H9 (cell line): Measurements from ENCODE around the gene CDH15. TPM values are rescaled to one million over a fixed set of nuclear protein-coding genes. Genes with fewer than 3 reads are reported as not detected.

Experiments used
- DNase-seq: peaks from one replicate; pipeline ENCODE4 v3.0.0-alpha.2; 2017
- H2AFZ ChIP-seq: one replicate; pipeline ENCODE4 v1.6.1; 2013; ENCODE audit warnings: mild to moderate bottlenecking, low read length, control low read depth, moderate library complexity
- H2AK5ac ChIP-seq: 2 replicates; pipeline ENCODE4 v1.6.1; 2013; ENCODE audit warnings: low read length, control low read depth, mixed read lengths; ENCODE audit not compliant: insufficient read length
- H2BK120ac ChIP-seq: one replicate; pipeline ENCODE4 v1.6.1; 2013; ENCODE audit warnings: low read depth, mild to moderate bottlenecking, low read length, control low read depth, inconsistent platforms; ENCODE audit not compliant: poor library complexity, severe bottlenecking
- H2BK12ac ChIP-seq: 2 replicates; pipeline ENCODE4 v1.6.1; 2013; ENCODE audit warnings: low read length, control low read depth, mixed read lengths, low read depth; ENCODE audit not compliant: insufficient read length
- H2BK15ac ChIP-seq: 2 replicates; pipeline ENCODE4 v1.6.1; 2013; ENCODE audit warnings: low read depth, low read length, control low read depth
- H2BK20ac ChIP-seq: one replicate; pipeline ENCODE4 v1.6.1; 2013; ENCODE audit warnings: low read depth, mild to moderate bottlenecking, low read length, control low read depth, inconsistent platforms; ENCODE audit not compliant: poor library complexity, severe bottlenecking
- H2BK5ac ChIP-seq: 2 replicates; pipeline ENCODE4 v1.6.1; 2013; ENCODE audit warnings: low read length, control low read depth, mixed read lengths; ENCODE audit not compliant: insufficient read length
- H3K14ac ChIP-seq: 2 replicates; pipeline ENCODE4 v1.6.1; 2013; ENCODE audit warnings: low read length, control low read depth; ENCODE audit not compliant: insufficient read depth
- H3K18ac ChIP-seq: 2 replicates; pipeline ENCODE4 v1.6.1; 2013; ENCODE audit warnings: low read depth, mild to moderate bottlenecking, mixed read lengths, low read length, control low read depth; ENCODE audit not compliant: insufficient read length
- H3K23ac ChIP-seq: 2 replicates; pipeline ENCODE4 v1.6.1; 2013; ENCODE audit warnings: low read length, control low read depth, mixed read lengths, low read depth; ENCODE audit not compliant: insufficient read length
- H3K23me2 ChIP-seq: 2 replicates; pipeline ENCODE4 v1.6.1; 2013; ENCODE audit warnings: low read depth, mild to moderate bottlenecking, mixed read lengths, low read length, control low read depth; ENCODE audit not compliant: insufficient read length, poor library complexity, severe bottlenecking
- H3K27ac ChIP-seq: 2 replicates; pipeline ENCODE4 v1.5.1; 2013; ENCODE audit warnings: low read length, control low read depth, mixed read lengths, low read depth; ENCODE audit not compliant: insufficient read length
- H3K27me3 ChIP-seq: 2 replicates; pipeline ENCODE4 v1.6.1; 2013; ENCODE audit warnings: low read length, control low read depth, inconsistent platforms; ENCODE audit not compliant: insufficient read depth
- H3K4ac ChIP-seq: 2 replicates; pipeline ENCODE4 v1.6.1; 2013; ENCODE audit warnings: low read depth, mild to moderate bottlenecking, control low read depth, inconsistent platforms, low read length, moderate library complexity
- H3K4me1 ChIP-seq: 2 replicates; pipeline ENCODE4 v1.6.1; 2013; ENCODE audit warnings: low read length, control low read depth, inconsistent platforms; ENCODE audit not compliant: insufficient read depth
- H3K4me2 ChIP-seq: 2 replicates; pipeline ENCODE4 v1.6.1; 2013; ENCODE audit warnings: low read length, control low read depth, mixed read lengths; ENCODE audit not compliant: insufficient read length, insufficient read depth
- H3K56ac ChIP-seq: 2 replicates; pipeline ENCODE4 v1.6.1; 2013; ENCODE audit warnings: low read depth, mild to moderate bottlenecking, mixed read lengths, low read length, control low read depth; ENCODE audit not compliant: insufficient read length
- H3K79me1 ChIP-seq: 2 replicates; pipeline ENCODE4 v1.6.1; 2013; ENCODE audit warnings: low read depth, mild to moderate bottlenecking, moderate library complexity, low read length, control low read depth, inconsistent platforms; ENCODE audit not compliant: insufficient read depth, poor library complexity, severe bottlenecking
- H3K79me2 ChIP-seq: 2 replicates; pipeline ENCODE4 v1.6.1; 2013; ENCODE audit warnings: low read length, control low read depth, inconsistent platforms; ENCODE audit not compliant: insufficient read depth
- H3K9ac ChIP-seq: 2 replicates; pipeline ENCODE4 v1.6.1; 2013; ENCODE audit warnings: low read length, control low read depth, mixed read lengths; ENCODE audit not compliant: insufficient read length; ENCODE audit errors: extremely low read depth
- H3K9me3 ChIP-seq: one replicate; pipeline ENCODE4 v1.6.1; 2013; ENCODE audit warnings: low read depth, low read length, inconsistent platforms; ENCODE audit not compliant: control insufficient read depth
- H3T11ph ChIP-seq: one replicate; pipeline ENCODE4 v1.6.1; 2013; ENCODE audit warnings: mild to moderate bottlenecking, low read length, control low read depth, inconsistent platforms
- H4K20me1 ChIP-seq: one replicate; pipeline ENCODE4 v1.6.1; 2013; ENCODE audit not compliant: control insufficient read depth, insufficient read length, insufficient read depth
- H4K5ac ChIP-seq: 2 replicates; pipeline ENCODE4 v1.6.1; 2013; ENCODE audit warnings: low read depth, mild to moderate bottlenecking, mixed read lengths, low read length, control low read depth; ENCODE audit not compliant: insufficient read length
- H4K8ac ChIP-seq: replicated peaks from 2 replicates; pipeline ENCODE4 v1.6.1; 2013; ENCODE audit warnings: low read length, control low read depth, mixed read lengths, low read depth; ENCODE audit not compliant: insufficient read length
- H4K91ac ChIP-seq: 2 replicates; pipeline ENCODE4 v1.6.1; 2013; ENCODE audit warnings: low read depth, mild to moderate bottlenecking, moderate library complexity, mixed read lengths, low read length, control low read depth; ENCODE audit not compliant: insufficient read length
- H3K27ac Mint-ChIP-seq, 3 experiments: 2 replicates in 2 of 3; 3 replicates in 1 of 3; pipeline ENCODE4 v1.8.0; 2020 to 2021; ENCODE audit warnings: mixed read lengths in 3 of 3, mild to moderate bottlenecking in 1 of 3, moderate library complexity in 1 of 3
- H3K27me3 Mint-ChIP-seq: 2 replicates; pipeline ENCODE4 v1.8.0; 2021; ENCODE audit warnings: low read depth, mild to moderate bottlenecking, moderate library complexity, mixed read lengths
- H3K36me3 Mint-ChIP-seq, 3 experiments: 2 replicates in 2 of 3; 3 replicates in 1 of 3; pipeline ENCODE4 v1.8.0; 2020 to 2021; ENCODE audit warnings: low read depth in 3 of 3, mixed read lengths in 3 of 3; ENCODE audit not compliant: insufficient read depth in 1 of 3
- H3K4me1 Mint-ChIP-seq, 2 experiments: 2 replicates each; pipeline ENCODE4 v1.8.0; 2020; ENCODE audit warnings: mixed read lengths in 2 of 2
- H3K4me3 Mint-ChIP-seq, 2 experiments: 2 replicates in 1 of 2; 3 replicates in 1 of 2; pipeline ENCODE4 v1.8.0; 2020 to 2021; ENCODE audit warnings: mild to moderate bottlenecking in 2 of 2, mixed read lengths in 2 of 2, moderate library complexity in 1 of 2
- H3K9me3 Mint-ChIP-seq, 2 experiments: 2 replicates in 1 of 2; 3 replicates in 1 of 2; pipeline ENCODE4 v1.8.0; 2020; ENCODE audit warnings: mild to moderate bottlenecking in 2 of 2, mixed read lengths in 2 of 2, moderate library complexity in 1 of 2
- CTCF ChIP-seq: fragments of 200-600 bp; sonication (generic); conservative IDR thresholded peaks from 3 replicates; pipeline ENCODE4 v1.8.0; 2021; ENCODE audit warnings: antibody characterized with exemption, mild to moderate bottlenecking
- WGBS: extraction: QIAGEN DNeasy Blood & Tissue Kit; methylation state at CpG from one replicate; pipeline ENCODE4 v1.1.7; 2013; ENCODE audit warnings: missing lambda C conversion rate, low lambda C conversion rate, mixed read lengths; ENCODE audit not compliant: insufficient read length; ENCODE audit errors: extremely low coverage; 5-methylcytosine and 5-hydroxymethylcytosine counted together
- total RNA-seq: library from RNA; stranded (reverse); gene quantifications from 2 replicates; pipeline ENCODE4 v1.2.1, GENCODE V29; 2021

CDH15 gene
- total RNA-seq, 1 experiment from 2014 or later, result 0.28 TPM

GRCh38 chr16:89123831-89124100 lies 47.8 kb upstream of the CDH15 start:
- H3K14ac ChIP-seq, result no peak overlapping the region
- H2BK15ac ChIP-seq, result no peak overlapping the region
- H3K4me2 ChIP-seq, result no peak overlapping the region
- H2BK5ac ChIP-seq, result no peak overlapping the region
- no peak overlapping the region for H2BK120ac ChIP-seq
- DNase-seq, result no peak
- TF ChIP-seq CTCF, result no peak
- H3K4ac ChIP-seq, result no peak overlapping the region
- no peaks in the 10 kb centered on the region for H3K79me2 ChIP-seq
- H3K4me1 ChIP-seq, result no peaks in the 10 kb centered on the region
- H3K18ac ChIP-seq, result no peak overlapping the region
- no peak overlapping the region for H3K23ac ChIP-seq
- Mint-ChIP-seq H3K4me1 (0 out of 4 replicates have a peak, but pooled peaks cover 0 to 2% of the 10 kb centered on the region in 2 experiments), H3K27me3 (no peaks in the 10 kb centered on the region), H3K9me3 (peaks cover 0 to 2% of the 10 kb centered on the region in 2 experiments; a peak in 3 of 5 replicates), H3K36me3 (peaks cover 24 to 56% (median 48%) of the 10 kb centered on the region in 3 experiments), H3K4me3 (no peak overlapping the region), H3K27ac (no peak overlapping the region)
- no peak overlapping the region for H2BK20ac ChIP-seq
- H4K20me1 ChIP-seq, result no peaks in the 10 kb centered on the region
- no peaks in the 10 kb centered on the region for H3K23me2 ChIP-seq
- H3K9ac ChIP-seq, result no peak overlapping the region
- no peak overlapping the region for H3T11ph ChIP-seq
- no peak overlapping the region for H2AK5ac ChIP-seq
- H3K9me3 ChIP-seq, result no peaks in the 10 kb centered on the region
- H2BK12ac ChIP-seq, result no peak overlapping the region
- WGBS, result no CpG with 5 or more reads among the region's 12 CpGs
- H3K27ac ChIP-seq, result no peak overlapping the region
- H4K91ac ChIP-seq, result no peak overlapping the region
- H3K56ac ChIP-seq, result no peak overlapping the region
- no peak overlapping the region for H2AFZ ChIP-seq
- H3K27me3 ChIP-seq, result no peaks in the 10 kb centered on the region
- no peak overlapping the region for H4K8ac ChIP-seq
- no peaks in the 10 kb centered on the region for H3K79me1 ChIP-seq
- H4K5ac ChIP-seq, result no peak overlapping the region
